Coronary artery (tissue), 2 donors: Measurements from ENCODE around the gene CDKL5.
A peak's percentile ranks its signal among the peaks of the same experiment; 100 is the strongest.

Experiments used
- DNase-seq: peaks from one replicate; pipeline ENCODE4 v3.0.0-alpha.2; 2017; ENCODE audit warnings: low spot score
- H3K27ac ChIP-seq, 2 donors: fragments of 200-600 bp; sonication (generic); one replicate each; pipeline ENCODE4 v1.5.1; 2016 to 2019
- H3K4me3 ChIP-seq: fragments of 200-600 bp; sonication (generic); 2 replicates; pipeline ENCODE4 v1.5.1; 2016; ENCODE audit warnings: mild to moderate bottlenecking, moderate library complexity
- CTCF ChIP-seq: fragments of 200-600 bp; sonication (generic); IDR thresholded peaks from one replicate; pipeline ENCODE4 v1.5.1; 2019; ENCODE audit warnings: antibody characterized with exemption

CDKL5 gene

GRCh38 chrX:18543738-18544137, 118.3 kb downstream of the CDKL5 start:
- Histone ChIP-seq H3K4me3 (no peak overlapping the region), H3K27ac (peak overlapping the region in 1 of 2 donors; percentile 28)
- TF ChIP-seq CTCF = no peak
- DNase-seq = no peak

GRCh38 chrX:18545771-18546170, 120.4 kb downstream of the CDKL5 start:
- H3K27ac ChIP-seq = no peak overlapping the region
- TF ChIP-seq CTCF = no peak
- DNase-seq = no peak
- no peak overlapping the region for H3K4me3 ChIP-seq

- TF ChIP-seq CTCF = no peak
- no peak overlapping the region for H3K4me3 ChIP-seq
- H3K27ac ChIP-seq = no peak overlapping the region
- no peak for DNase-seq
Observed at GRCh38 chrX:18548996-18549395, 123.6 kb downstream of the CDKL5 start.

GRCh38 chrX:18549643-18550042, 124.2 kb downstream of the CDKL5 start:
- Histone ChIP-seq H3K27ac (no peak overlapping the region), H3K4me3 (no peak overlapping the region)
- DNase-seq = no peak
- TF ChIP-seq CTCF = no peak

- H3K4me3 ChIP-seq = no peak overlapping the region
Observed at GRCh38 chrX:18557879-18558278, 132.5 kb downstream of the CDKL5 start.

GRCh38 chrX:18558799-18559198, 133.4 kb downstream of the CDKL5 start:
- H3K27ac ChIP-seq = no peak overlapping the region
- no peak for TF ChIP-seq CTCF
- H3K4me3 ChIP-seq = no peak overlapping the region
- no peak for DNase-seq

More at GRCh38 chrX:18557879-18558278, 132.5 kb downstream of the CDKL5 start:
- no peak for TF ChIP-seq CTCF
- H3K27ac ChIP-seq = no peak overlapping the region
- DNase-seq = no peak

GRCh38 chrX:18561020-18561419, 135.6 kb downstream of the CDKL5 start:
- TF ChIP-seq CTCF = no peak
- no peak overlapping the region for H3K4me3 ChIP-seq
- H3K27ac ChIP-seq = no peak overlapping the region
- DNase-seq = no peak
